Neural progenitor cell (in vitro differentiated cells): ENCODE data around the gene GSAP. TPM values are rescaled to one million over a fixed set of nuclear protein-coding genes. Genes with fewer than 3 reads are reported as not detected.

ENCODE experiments used
- DNase-seq: peaks from one replicate; pipeline ENCODE4 v3.0.0-alpha.2; 2016; ENCODE audit warnings: low spot score
- H2AFZ ChIP-seq: fragments of 200-600 bp; sonication (generic); replicated peaks from 2 replicates; pipeline ENCODE4 v1.6.1; 2016; ENCODE audit warnings: antibody characterized with exemption
- H3F3A ChIP-seq: fragments of 200-600 bp; sonication (generic); 2 replicates; pipeline ENCODE4 v1.6.1; 2016; ENCODE audit warnings: antibody characterized with exemption, low read depth
- H3K27ac ChIP-seq: fragments of 200-600 bp; sonication (generic); 2 replicates; pipeline ENCODE4 v1.5.1; 2016; ENCODE audit warnings: mild to moderate bottlenecking
- H3K27me3 ChIP-seq: fragments of 200-600 bp; sonication (generic); 2 replicates; pipeline ENCODE4 v1.6.1; 2016; ENCODE audit warnings: mild to moderate bottlenecking, moderate library complexity
- H3K36me3 ChIP-seq: fragments of 200-600 bp; sonication (generic); 2 replicates; pipeline ENCODE4 v1.5.1; 2016
- H3K4me1 ChIP-seq: fragments of 200-600 bp; sonication (generic); 2 replicates; pipeline ENCODE4 v1.6.1; 2016; ENCODE audit warnings: mixed run types
- H3K4me2 ChIP-seq: fragments of 200-600 bp; sonication (generic); 2 replicates; pipeline ENCODE4 v1.6.1; 2016
- H3K4me3 ChIP-seq: fragments of 200-600 bp; sonication (generic); 2 replicates; pipeline ENCODE4 v1.5.1; 2016
- H3K79me2 ChIP-seq: fragments of 200-600 bp; sonication (generic); 2 replicates; pipeline ENCODE4 v1.6.1; 2016; ENCODE audit warnings: low read depth
- H3K9ac ChIP-seq: fragments of 200-600 bp; sonication (generic); 2 replicates; pipeline ENCODE4 v1.6.1; 2016
- H3K9me3 ChIP-seq: fragments of 200-600 bp; sonication (generic); 2 replicates; pipeline ENCODE4 v1.5.1; 2016; ENCODE audit warnings: low read depth
- H4K20me1 ChIP-seq: fragments of 200-600 bp; sonication (generic); 2 replicates; pipeline ENCODE4 v1.6.1; 2016; ENCODE audit warnings: low read depth
- H3K27ac Mint-ChIP-seq: 3 replicates; pipeline ENCODE4 v1.8.0; 2021; ENCODE audit warnings: mixed read lengths
- H3K27me3 Mint-ChIP-seq: 2 replicates; pipeline ENCODE4 v1.8.0; 2022; ENCODE audit warnings: low read depth, mild to moderate bottlenecking, inconsistent platforms, moderate library complexity, mixed read lengths; ENCODE audit not compliant: insufficient read depth
- H3K36me3 Mint-ChIP-seq: 3 replicates; pipeline ENCODE4 v1.8.0; 2021; ENCODE audit warnings: mixed read lengths
- H3K4me1 Mint-ChIP-seq: 3 replicates; pipeline ENCODE4 v1.8.0; 2021; ENCODE audit warnings: mixed read lengths
- H3K4me3 Mint-ChIP-seq: 3 replicates; pipeline ENCODE4 v1.8.0; 2021; ENCODE audit warnings: mild to moderate bottlenecking, moderate library complexity, mixed read lengths
- H3K9me3 Mint-ChIP-seq: 3 replicates; pipeline ENCODE4 v1.8.0; 2020; ENCODE audit warnings: mixed read lengths
- EZH2 ChIP-seq: fragments of 200-600 bp; sonication (generic); IDR thresholded peaks from 2 replicates; pipeline ENCODE4 v1.6.1; 2017; ENCODE audit warnings: antibody characterized with exemption, mild to moderate bottlenecking, moderate library complexity
- EZH2phosphoT487 ChIP-seq: fragments of 200-600 bp; sonication (generic); IDR thresholded peaks from 2 replicates; pipeline ENCODE4 v1.6.1; 2017; ENCODE audit warnings: antibody characterized with exemption
- total RNA-seq: library from RNA; depleted of rRNA; stranded (reverse); fragments of >200 nt; gene quantifications from 2 replicates; pipeline ENCODE4 v1.2.3, GENCODE V29; 2015; ENCODE audit warnings: low replicate concordance
- TF ChIP-seq, protein P1 (sequence below): fragments of 200-600 bp; sonication (generic); IDR thresholded peaks from 2 replicates; pipeline ENCODE4 v1.5.1; 2017; ENCODE audit warnings: antibody characterized with exemption, mild to moderate bottlenecking

Gene GSAP
- total RNA-seq, 1 donor from 2014 or later: 2.6 TPM

DNA sequence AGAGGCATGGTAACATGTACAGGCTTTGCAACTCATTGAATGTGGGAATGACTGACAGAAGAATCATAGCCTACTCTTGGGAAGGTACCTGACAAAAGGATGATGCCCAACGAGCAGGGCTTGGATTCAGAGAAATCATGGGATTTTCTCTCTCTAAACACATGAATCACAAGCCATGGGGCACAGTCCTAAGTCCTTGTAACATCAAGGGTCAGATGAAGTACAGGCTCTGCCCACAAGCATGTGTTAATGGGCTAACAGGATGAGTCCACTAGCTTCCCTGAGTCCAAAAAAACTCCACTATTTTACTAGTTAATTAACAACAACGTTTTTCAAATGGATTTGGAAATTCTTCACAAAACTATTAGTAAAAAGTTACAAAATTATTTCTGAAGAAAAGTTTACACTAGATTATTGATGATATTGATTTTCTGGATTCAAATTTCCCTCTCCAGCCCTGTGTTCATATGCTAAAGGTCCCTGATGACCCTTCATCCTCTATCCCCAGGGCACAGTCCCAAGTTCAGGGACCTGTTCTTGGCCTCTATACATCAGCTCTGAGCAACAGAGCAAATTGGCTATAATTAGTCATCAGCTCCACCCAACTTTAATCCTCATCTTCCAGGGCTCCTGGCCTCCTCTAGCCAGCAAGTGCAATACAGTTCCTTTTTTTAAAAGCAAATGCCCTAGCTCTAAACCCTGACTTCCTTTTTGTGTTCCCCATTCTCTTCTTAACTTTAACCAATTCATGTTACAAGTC lies 99.8 kb downstream of the GSAP start:
- H3K4me2 ChIP-seq: no peak overlapping the region
- H3K9ac ChIP-seq: no peak overlapping the region
- no peaks in the 10 kb centered on the region for H3K27me3 ChIP-seq
- peaks cover 2% of the 10 kb centered on the region for H3K27me3 Mint-ChIP-seq
- H3K79me2 ChIP-seq: no peaks in the 10 kb centered on the region
- H3K4me1 ChIP-seq: no peaks in the 10 kb centered on the region
- H3K9me3 ChIP-seq: no peaks in the 10 kb centered on the region
- H3F3A ChIP-seq: no peaks in the 10 kb centered on the region
- no peak overlapping the region for H2AFZ ChIP-seq
- H4K20me1 ChIP-seq: no peaks in the 10 kb centered on the region
- H3K36me3 ChIP-seq: no peaks in the 10 kb centered on the region
- no peaks in the 10 kb centered on the region for H3K4me1 Mint-ChIP-seq
- no peak overlapping the region for H3K27ac Mint-ChIP-seq
- H3K9me3 Mint-ChIP-seq: no peaks in the 10 kb centered on the region
- H3K4me3 ChIP-seq: no peak overlapping the region
- no peak overlapping the region for H3K27ac ChIP-seq
- DNase-seq: no peak
- no peak overlapping the region for H3K4me3 Mint-ChIP-seq
- TF ChIP-seq EZH2phosphoT487: no peak
- TF ChIP-seq, protein P1, sequence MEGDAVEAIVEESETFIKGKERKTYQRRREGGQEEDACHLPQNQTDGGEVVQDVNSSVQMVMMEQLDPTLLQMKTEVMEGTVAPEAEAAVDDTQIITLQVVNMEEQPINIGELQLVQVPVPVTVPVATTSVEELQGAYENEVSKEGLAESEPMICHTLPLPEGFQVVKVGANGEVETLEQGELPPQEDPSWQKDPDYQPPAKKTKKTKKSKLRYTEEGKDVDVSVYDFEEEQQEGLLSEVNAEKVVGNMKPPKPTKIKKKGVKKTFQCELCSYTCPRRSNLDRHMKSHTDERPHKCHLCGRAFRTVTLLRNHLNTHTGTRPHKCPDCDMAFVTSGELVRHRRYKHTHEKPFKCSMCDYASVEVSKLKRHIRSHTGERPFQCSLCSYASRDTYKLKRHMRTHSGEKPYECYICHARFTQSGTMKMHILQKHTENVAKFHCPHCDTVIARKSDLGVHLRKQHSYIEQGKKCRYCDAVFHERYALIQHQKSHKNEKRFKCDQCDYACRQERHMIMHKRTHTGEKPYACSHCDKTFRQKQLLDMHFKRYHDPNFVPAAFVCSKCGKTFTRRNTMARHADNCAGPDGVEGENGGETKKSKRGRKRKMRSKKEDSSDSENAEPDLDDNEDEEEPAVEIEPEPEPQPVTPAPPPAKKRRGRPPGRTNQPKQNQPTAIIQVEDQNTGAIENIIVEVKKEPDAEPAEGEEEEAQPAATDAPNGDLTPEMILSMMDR: no peak
- TF ChIP-seq EZH2: no peak
- no peaks in the 10 kb centered on the region for H3K36me3 Mint-ChIP-seq

DNA sequence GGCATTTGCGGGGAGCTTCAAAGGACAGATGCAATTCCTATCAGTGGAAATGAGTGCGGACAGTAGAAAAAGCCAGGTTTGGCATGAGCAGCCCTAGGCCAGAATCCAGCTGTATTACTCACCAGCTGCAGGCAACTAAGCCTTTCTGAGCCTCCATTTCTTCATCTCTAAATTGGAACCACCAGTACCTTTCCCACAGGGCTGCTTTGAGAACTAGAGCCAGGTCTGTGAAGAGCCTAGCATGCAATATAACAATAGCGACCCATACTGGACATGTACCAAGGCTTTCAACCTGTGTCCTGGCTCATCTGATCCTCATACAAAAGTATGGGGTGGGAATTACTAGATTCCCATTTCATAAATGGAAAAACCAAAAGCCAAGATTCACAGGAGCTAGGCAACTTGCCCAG lies 101.0 kb downstream of the GSAP start:
- H3K4me2 ChIP-seq: no peak overlapping the region
- H3K27me3 ChIP-seq: no peaks in the 10 kb centered on the region
- no peaks in the 10 kb centered on the region for H4K20me1 ChIP-seq
- no peaks in the 10 kb centered on the region for H3K9me3 ChIP-seq
- no peak overlapping the region for H3K9ac ChIP-seq
- TF ChIP-seq EZH2 (no peak), EZH2phosphoT487 (no peak)
- TF ChIP-seq, protein P1: no peak
- H3K27ac Mint-ChIP-seq: no peak overlapping the region
- no peaks in the 10 kb centered on the region for H3K79me2 ChIP-seq
- no peaks in the 10 kb centered on the region for H3K4me1 ChIP-seq
- no peak overlapping the region for H3K4me3 ChIP-seq
- no peak overlapping the region for H2AFZ ChIP-seq
- H3F3A ChIP-seq: no peaks in the 10 kb centered on the region
- no peak overlapping the region for H3K4me3 Mint-ChIP-seq
- H3K27ac ChIP-seq: no peak overlapping the region
- H3K4me1 Mint-ChIP-seq: no peaks in the 10 kb centered on the region
- no peaks in the 10 kb centered on the region for H3K9me3 Mint-ChIP-seq
- H3K36me3 Mint-ChIP-seq: no peaks in the 10 kb centered on the region
- peaks cover 2% of the 10 kb centered on the region for H3K27me3 Mint-ChIP-seq
- no peaks in the 10 kb centered on the region for H3K36me3 ChIP-seq
- no peak for DNase-seq

DNA sequence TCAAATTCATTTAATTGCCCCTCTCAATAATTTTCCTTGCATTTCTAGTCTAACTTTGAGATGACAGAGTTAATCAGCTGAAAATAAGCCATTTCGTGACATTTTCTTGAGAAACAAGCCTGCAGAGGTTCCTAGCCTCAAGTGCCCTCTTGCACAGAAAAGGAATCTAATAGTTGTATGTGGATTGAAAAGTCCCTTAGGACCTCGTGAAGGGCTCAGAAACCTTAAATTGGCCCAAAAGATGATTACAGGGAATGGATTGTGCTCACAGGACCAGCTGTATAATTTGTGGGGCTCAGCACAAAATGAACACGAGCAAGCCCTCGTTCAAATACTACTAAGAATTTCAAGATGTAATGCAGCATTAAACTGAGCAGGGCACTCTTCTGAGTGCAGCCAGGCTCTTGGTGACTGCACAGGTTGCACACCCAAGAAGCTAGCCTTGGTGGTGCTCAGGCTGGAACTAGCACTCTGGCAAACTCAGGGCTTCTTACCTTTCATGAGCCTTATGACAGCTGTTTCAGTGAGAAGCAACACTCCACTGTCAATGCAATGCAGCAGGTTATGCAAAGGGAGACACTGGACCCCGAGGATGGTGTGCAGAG lies 102.2 kb downstream of the GSAP start:
- Histone ChIP-seq H3K27ac (no peak overlapping the region), H4K20me1 (no peaks in the 10 kb centered on the region), H3K9me3 (no peaks in the 10 kb centered on the region), H3K79me2 (no peaks in the 10 kb centered on the region), H3F3A (no peaks in the 10 kb centered on the region), H3K36me3 (no peaks in the 10 kb centered on the region), H3K9ac (no peak overlapping the region), H3K4me2 (no peak overlapping the region), H3K4me1 (no peaks in the 10 kb centered on the region), H3K4me3 (no peak overlapping the region), H2AFZ (no peak overlapping the region), H3K27me3 (no peaks in the 10 kb centered on the region)
- Mint-ChIP-seq H3K9me3 (no peaks in the 10 kb centered on the region), H3K4me3 (no peak overlapping the region), H3K36me3 (no peaks in the 10 kb centered on the region), H3K4me1 (no peaks in the 10 kb centered on the region), H3K27ac (no peak overlapping the region), H3K27me3 (peaks cover 2% of the 10 kb centered on the region)
- no peak for DNase-seq
- TF ChIP-seq EZH2 (no peak), EZH2phosphoT487 (no peak)
- TF ChIP-seq, protein P1: no peak
